HG03469 (cell line): ENCODE measurements around the gene LYSMD3.

Experiments
- ATAC-seq: cut with Tn5 transposase; IDR thresholded peaks from one replicate; pipeline ENCODE4 v1.9.1; 2021; ENCODE audit warnings: mild to moderate bottlenecking, moderate library complexity, moderate number of reproducible peaks; ENCODE audit not compliant: unreplicated experiment

Gene LYSMD3

DNA sequence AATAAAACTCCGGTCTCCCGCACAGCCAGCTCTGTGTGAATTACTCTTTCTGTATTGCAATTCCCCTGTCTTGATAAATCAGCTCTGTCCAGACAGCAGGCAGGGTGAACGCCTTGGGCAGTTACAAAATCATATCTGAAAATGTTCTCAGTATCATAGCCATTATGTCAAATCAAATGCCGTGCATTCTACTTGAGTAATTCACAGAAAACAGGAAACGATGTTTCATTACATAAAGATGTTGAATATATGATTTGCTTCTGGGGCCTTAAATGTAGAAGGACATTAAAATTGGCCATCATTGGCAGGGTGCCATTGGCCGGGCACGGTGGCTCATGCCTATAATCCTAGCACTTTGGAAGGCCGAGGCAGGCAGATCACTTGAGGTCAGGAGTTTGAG lies 46.2 kb downstream of the LYSMD3 start:
- ATAC-seq, result no peak

DNA sequence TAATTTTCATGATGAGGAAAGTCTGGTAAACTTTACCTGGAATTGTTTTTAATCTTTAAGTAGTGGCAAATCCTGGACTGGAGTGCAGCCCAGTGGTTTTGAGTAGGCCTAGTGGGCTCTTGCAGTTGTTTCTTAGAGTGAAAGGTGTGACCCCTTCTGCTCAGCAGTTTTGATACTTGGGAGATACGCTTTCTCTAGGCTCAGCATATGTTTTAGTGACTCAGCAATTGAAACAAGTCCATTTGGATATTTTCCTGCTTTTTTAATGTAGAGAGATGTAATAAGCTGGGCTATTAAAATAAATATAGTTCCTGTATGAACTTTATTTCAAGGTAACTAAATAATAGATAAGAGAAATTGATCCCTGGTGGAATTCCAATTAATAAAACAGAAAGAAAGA lies 48.7 kb downstream of the LYSMD3 start:
- ATAC-seq, result no peak

DNA sequence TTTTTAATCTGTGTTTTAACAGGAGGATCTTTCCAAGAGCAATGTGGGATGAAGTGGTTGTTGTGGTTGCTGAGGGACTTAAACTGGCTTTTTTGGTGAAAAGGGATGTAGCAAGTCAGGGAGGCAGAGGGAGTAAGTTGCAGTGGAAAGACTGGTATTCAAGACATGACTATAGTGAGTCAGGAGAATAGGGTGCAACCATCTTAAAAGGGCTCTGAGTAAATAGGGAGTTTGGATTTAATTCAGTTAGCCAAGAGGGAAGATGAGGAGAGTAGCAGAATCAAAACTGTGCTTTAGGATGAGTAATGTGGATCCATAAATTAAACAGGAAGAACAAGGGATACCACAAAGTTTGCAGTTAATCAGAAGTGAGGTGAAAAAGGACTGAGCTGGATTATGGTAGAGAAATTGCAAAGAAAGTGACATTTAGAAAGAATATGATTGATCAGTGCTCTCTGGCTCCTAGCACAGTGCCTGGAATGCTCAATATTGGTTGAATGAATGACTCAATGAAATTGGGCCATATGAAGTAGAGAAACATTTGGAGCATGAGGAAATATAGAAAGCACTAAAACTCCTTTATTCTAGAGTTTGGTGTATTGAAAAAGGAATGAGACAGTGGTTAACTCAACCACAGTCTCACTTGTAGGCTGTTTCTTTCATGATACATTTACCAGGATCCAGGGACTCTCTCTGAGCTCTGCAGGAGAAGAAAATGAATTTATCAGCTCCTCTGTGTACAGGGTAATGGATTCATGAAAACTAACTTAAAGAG lies 49.6 kb downstream of the LYSMD3 start:
- ATAC-seq, result no peak

DNA sequence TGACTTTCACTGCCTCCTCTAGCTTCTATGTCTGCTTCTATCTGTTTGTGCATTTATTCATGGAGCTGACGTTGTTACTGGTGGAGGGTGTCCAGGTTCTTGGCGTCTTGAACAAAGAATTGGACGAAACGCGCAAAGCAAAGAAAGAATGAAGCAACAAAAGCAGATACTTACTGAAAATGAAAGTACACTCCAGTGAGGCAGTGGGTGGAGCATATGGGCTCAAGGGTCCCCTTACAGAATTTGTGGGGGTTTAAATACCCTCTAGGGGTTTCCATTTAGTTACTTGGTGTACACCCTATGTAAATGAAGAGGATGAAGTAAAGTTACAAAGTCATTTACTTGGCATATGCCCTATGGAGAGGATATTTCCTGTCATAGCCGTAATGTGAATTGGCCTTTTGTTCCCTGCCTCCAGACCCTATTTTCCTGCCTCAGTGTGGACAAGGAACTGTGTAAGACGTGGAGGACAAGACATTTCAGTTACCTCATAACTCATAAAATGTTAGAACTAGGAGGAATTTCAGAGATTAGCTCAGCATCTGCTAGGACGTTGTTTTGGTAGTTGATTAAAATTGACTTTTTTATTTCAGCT lies 51.7 kb downstream of the LYSMD3 start:
- ATAC-seq, result no peak

DNA sequence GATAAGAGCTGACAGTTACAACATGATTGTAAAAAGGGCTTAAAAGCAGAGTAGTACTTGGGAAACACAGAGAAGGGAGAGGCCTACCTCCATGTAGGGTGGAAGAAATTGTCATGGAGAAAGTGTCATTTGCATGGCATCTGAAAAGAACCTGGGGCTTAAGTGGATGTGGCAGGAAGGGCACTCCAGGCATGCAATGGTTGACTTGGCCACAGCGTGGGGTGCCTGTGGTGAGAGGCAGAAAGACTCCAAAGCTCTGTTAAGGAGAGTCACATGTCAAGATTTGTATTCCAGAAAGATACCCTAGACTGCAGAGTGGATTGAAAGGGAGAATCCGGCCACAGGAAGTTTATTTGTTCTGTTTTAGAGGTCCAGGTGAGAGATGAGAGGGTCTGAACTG lies 52.3 kb downstream of the LYSMD3 start:
- ATAC-seq, result no peak

DNA sequence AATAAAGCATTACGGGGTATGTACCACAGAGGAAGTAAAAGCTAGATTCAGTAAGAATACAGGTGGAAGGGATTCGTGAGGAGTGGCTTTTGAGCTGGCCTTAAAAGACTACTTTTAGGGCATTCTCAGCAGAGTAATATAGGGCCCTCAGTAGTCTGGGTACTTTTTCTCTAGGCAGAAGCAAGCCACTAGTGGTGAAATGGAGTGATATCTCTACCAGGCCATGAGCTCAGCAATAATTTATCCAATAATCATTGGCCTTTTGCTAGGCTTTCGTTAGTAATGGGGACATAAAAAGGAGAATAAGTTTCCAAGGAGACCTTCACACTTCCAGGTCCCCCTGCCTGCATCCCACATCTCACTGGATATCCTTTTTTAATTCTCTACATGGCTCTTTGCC lies 53.0 kb downstream of the LYSMD3 start:
- no peak for ATAC-seq

DNA sequence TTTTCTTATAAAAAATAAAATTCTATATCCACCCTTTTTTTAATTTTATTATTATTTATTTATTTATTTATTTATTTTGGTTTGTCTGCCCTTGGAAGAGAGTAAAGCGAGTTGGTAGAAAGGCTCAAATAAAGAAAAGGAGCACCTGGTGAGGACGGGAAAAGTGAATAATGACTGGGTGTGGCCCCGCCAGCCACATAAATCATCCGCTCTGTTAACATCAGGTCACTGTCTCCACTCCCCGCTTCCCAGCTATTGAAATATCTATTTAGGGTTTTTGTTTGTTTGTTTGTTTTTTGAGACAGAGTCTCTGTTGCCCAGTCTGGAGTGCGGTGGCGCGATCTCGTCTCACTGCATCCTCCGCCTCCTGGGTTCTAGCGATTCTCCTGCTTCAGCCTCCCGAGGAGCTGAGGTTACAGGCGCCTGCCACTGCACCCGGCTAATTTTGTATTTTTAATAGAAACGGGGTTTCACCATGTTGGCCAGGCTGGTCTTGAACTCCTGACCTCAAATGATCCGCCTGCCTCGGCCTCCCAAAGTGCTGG lies 53.9 kb downstream of the LYSMD3 start:
- ATAC-seq, result no peak

DNA sequence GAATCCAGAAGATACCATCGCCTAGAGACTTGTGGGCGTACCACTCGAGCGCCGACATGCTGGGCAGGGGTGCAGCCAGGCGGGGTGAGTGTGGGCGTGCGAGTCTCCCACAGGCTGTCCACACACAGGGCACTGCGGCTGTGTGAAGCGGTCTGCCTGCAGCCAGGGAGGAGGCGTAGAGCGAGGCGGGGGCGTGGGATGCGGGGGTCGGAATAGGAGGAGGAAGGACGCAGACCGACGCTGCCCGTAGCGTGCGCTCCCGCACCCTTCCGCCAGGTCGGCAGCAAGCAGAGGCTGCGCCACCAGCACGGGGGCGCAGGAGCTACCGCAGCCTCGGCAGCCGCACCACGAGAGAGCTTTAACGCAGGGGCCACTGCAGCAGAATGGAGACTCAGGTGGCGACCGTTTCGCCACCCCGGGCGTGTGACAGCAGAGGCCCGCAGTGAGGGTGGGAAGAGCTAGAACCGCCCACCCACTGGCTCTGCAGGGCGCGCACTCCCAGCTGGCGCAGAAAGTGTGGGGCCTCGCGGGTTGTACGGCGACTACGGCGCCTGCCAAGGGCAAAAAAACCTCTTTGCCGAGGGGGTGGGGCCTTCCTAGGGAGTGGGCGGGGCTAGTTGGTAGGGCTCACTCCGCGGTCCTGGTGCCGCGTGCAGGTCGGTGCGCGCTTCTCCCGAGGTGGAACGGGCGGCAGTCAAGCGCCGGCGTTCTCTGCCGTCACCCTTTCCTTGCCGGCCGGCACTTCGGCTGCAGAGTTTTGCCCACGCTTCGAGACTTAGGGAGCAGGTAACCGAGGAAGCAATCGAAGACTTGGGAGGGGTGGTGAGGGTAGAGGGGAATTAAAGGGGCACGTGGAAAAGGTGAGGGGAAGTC lies 54.9 kb downstream of the LYSMD3 start, which contains the start of the genes MBLAC2 and POLR3G:
Gene MBLAC2 (minus strand): TSS at position 537 of the 873 bp plus-strand sequence. CDS start 479 bp downstream, at position 58.
Gene POLR3G (plus strand): TSS at position 630 of the 873 bp plus-strand sequence. CDS start 10,704 bp downstream, outside the sequence.
- peak; percentile 77 for ATAC-seq

DNA sequence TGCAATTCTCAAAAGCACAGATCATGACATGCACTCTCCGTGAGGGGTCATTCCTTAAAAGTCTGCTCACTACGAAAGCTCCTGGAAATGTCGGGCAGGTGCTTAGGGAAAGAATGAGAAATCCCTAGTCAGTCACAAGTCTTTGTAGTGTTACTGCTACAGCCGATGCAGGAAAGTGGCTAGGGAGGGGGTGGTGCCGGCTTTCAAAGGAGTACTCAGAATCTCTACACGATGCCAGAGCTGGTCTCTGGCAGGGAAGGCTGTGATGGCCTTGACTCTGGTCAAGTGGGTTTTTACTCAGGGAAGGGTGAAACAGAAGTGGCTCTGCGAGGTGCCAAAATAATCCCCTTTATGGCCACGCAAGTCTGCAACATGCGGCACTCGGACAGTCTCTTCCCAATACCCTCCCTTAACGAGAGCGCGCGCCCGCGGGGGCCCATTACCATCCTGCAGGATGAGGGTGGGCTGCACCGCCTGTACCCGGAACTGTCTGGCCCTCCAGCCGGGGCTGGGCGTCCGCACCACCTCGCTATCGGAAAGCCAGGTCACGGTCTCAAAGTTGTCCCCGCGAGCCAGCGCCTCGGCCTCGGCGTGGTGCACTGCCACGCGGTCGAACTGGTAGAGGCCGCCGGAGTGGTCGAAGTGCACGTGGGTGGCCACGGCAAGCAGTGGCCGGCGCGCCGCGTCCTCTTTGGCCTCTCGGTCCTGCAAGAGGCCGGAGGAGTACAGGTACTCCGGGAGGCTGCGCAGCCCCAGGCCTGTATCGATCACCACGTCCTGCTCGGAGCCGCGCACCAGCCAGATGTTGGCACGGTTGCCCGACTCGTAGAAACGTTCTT lies 55.8 kb downstream of the LYSMD3 start:
- ATAC-seq, result peak; percentile 2

DNA sequence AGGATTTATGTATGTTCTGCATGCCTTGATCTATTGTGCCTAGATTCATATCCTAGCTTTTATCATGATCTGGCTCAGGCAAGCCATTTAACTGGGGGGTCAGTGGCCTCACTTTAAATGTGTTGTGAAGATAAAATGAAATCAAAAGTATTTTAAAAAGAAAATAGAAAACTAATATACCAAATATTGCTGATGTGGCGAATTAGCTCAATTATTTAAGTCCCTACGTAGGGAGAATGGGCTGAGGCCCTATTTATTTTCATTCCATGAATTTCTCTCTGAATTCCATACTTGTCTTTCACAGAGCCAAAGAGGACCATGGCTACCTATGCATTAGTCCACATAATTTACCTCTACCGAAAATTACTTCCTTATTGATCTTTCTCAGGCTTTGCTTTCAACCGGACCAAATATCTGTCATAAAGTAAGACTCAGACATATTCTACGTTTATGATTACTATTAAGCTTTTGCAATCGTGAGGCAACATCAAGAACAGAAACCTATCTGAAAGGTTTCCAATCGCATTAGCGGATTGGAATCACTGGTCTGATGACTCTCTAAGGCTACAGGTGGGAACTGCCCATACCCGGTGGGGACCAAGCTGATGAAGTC lies 56.5 kb downstream of the LYSMD3 start:
- ATAC-seq, result no peak
